ENCODE results near the gene ELMO1. TPM values are rescaled to one million over a fixed set of nuclear protein-coding genes. Genes with fewer than 3 reads are reported as not detected.

Gene ELMO1
- total RNA-seq, 1 donor from 2014 or later = 151 TPM

- DNase-seq (ENCODE audit: low spot score) = no peak
- H3K27me3 Mint-ChIP-seq (ENCODE audit: unreplicated experiment) = peaks cover 2% of the 10 kb centered on the region
- no peak overlapping the region for H3K27ac Mint-ChIP-seq (ENCODE audit: unreplicated experiment)
- TF ChIP-seq CTCF (IDR thresholded peaks at IDR 0.05; ENCODE audit: unreplicated experiment) = peak; percentile 59
- H3K4me3 Mint-ChIP-seq (ENCODE audit: unreplicated experiment) = no peak overlapping the region
- H3K4me1 Mint-ChIP-seq (ENCODE audit: unreplicated experiment) = peaks cover 12% of the 10 kb centered on the region
- no peaks in the 10 kb centered on the region for H3K9me3 Mint-ChIP-seq (ENCODE audit: unreplicated experiment)
- H3K36me3 Mint-ChIP-seq (ENCODE audit: low read depth, unreplicated experiment) = peaks cover 32% of the 10 kb centered on the region
These were observed 351.4 kb downstream of the ELMO1 start for GRCh38 chr7:37097276-37097675.

- H3K4me3 Mint-ChIP-seq (ENCODE audit: unreplicated experiment) = no peak overlapping the region
- DNase-seq (ENCODE audit: low spot score) = no peak
- no peak for TF ChIP-seq CTCF (IDR thresholded peaks at IDR 0.05; ENCODE audit: unreplicated experiment)
- H3K9me3 Mint-ChIP-seq (ENCODE audit: unreplicated experiment) = no peaks in the 10 kb centered on the region
- peaks cover 26% of the 10 kb centered on the region for H3K36me3 Mint-ChIP-seq (ENCODE audit: low read depth, unreplicated experiment)
- H3K4me1 Mint-ChIP-seq (ENCODE audit: unreplicated experiment) = peaks cover 2% of the 10 kb centered on the region
- no peak overlapping the region for H3K27ac Mint-ChIP-seq (ENCODE audit: unreplicated experiment)
- peaks cover 2% of the 10 kb centered on the region for H3K27me3 Mint-ChIP-seq (ENCODE audit: unreplicated experiment)
These were observed 352.3 kb downstream of the ELMO1 start for GRCh38 chr7:37096341-37096740.

GRCh38 chr7:37095122-37095521 is 353.5 kb downstream of the ELMO1 start:
- Mint-ChIP-seq H3K27me3 (ENCODE audit: unreplicated experiment) (peaks cover 3% of the 10 kb centered on the region), H3K27ac (ENCODE audit: unreplicated experiment) (no peak overlapping the region), H3K4me1 (ENCODE audit: unreplicated experiment) (no peaks in the 10 kb centered on the region), H3K4me3 (ENCODE audit: unreplicated experiment) (no peak overlapping the region), H3K36me3 (ENCODE audit: low read depth, unreplicated experiment) (peaks cover 27% of the 10 kb centered on the region), H3K9me3 (ENCODE audit: unreplicated experiment) (no peaks in the 10 kb centered on the region)
- TF ChIP-seq CTCF (IDR thresholded peaks at IDR 0.05; ENCODE audit: unreplicated experiment) = no peak
- no peak for DNase-seq (ENCODE audit: low spot score)

GRCh38 chr7:37093257-37093656 is 355.4 kb downstream of the ELMO1 start:
- no peaks in the 10 kb centered on the region for H3K9me3 Mint-ChIP-seq (ENCODE audit: unreplicated experiment)
- H3K4me3 Mint-ChIP-seq (ENCODE audit: unreplicated experiment) = no peak overlapping the region
- peaks cover 24% of the 10 kb centered on the region for H3K36me3 Mint-ChIP-seq (ENCODE audit: low read depth, unreplicated experiment)
- H3K27me3 Mint-ChIP-seq (ENCODE audit: unreplicated experiment) = peaks cover 5% of the 10 kb centered on the region
- no peaks in the 10 kb centered on the region for H3K4me1 Mint-ChIP-seq (ENCODE audit: unreplicated experiment)
- no peak overlapping the region for H3K27ac Mint-ChIP-seq (ENCODE audit: unreplicated experiment)
- DNase-seq (ENCODE audit: low spot score) = no peak
- no peak for TF ChIP-seq CTCF (IDR thresholded peaks at IDR 0.05; ENCODE audit: unreplicated experiment)

GRCh38 chr7:37092548-37092947 is 356.1 kb downstream of the ELMO1 start:
- DNase-seq (ENCODE audit: low spot score) = no peak
- no peak overlapping the region for H3K27ac Mint-ChIP-seq (ENCODE audit: unreplicated experiment)
- TF ChIP-seq CTCF (IDR thresholded peaks at IDR 0.05; ENCODE audit: unreplicated experiment) = no peak
- H3K36me3 Mint-ChIP-seq (ENCODE audit: low read depth, unreplicated experiment) = peaks cover 24% of the 10 kb centered on the region
- no peaks in the 10 kb centered on the region for H3K9me3 Mint-ChIP-seq (ENCODE audit: unreplicated experiment)
- H3K4me1 Mint-ChIP-seq (ENCODE audit: unreplicated experiment) = no peaks in the 10 kb centered on the region
- H3K27me3 Mint-ChIP-seq (ENCODE audit: unreplicated experiment) = peaks cover 5% of the 10 kb centered on the region
- H3K4me3 Mint-ChIP-seq (ENCODE audit: unreplicated experiment) = peak overlapping the region; percentile 19

Measured in endothelial cell (in vitro differentiated cells).